Measurements from ENCODE around the gene IGF2.
A peak's percentile ranks its signal among the peaks of the same experiment; 100 is the strongest.

Gene IGF2

GRCh38 chr11:2154195-2154585 lies 15.0 kb upstream of the IGF2 start:
- no peak for DNase-seq (ENCODE audit: extremely low read depth in 1 of 2, low read depth in 1 of 2)

GRCh38 chr11:2153581-2154194 lies 14.5 kb upstream of the IGF2 start:
- DNase-seq (ENCODE audit: extremely low read depth in 1 of 2, low read depth in 1 of 2), result no peak

GRCh38 chr11:2151500-2152257 lies 12.5 kb upstream of the IGF2 start:
- peak; percentile 56 to 58 for DNase-seq (ENCODE audit: extremely low read depth in 1 of 2, low read depth in 1 of 2)

- no peak for DNase-seq (ENCODE audit: extremely low read depth in 1 of 2, low read depth in 1 of 2)
Measured at GRCh38 chr11:2149864-2150847, 11.0 kb upstream of the IGF2 start.

- DNase-seq (ENCODE audit: extremely low read depth in 1 of 2, low read depth in 1 of 2), result no peak
Measured at GRCh38 chr11:2149460-2149859, 10.3 kb upstream of the IGF2 start.

- no peak for DNase-seq (ENCODE audit: extremely low read depth in 1 of 2, low read depth in 1 of 2)
Measured at GRCh38 chr11:2148595-2148994, 9.4 kb upstream of the IGF2 start.

GRCh38 chr11:2147391-2147790 lies 8.2 kb upstream of the IGF2 start:
- DNase-seq (ENCODE audit: extremely low read depth in 1 of 2, low read depth in 1 of 2), result no peak

- DNase-seq (ENCODE audit: extremely low read depth in 1 of 2, low read depth in 1 of 2), result no peak
Measured at GRCh38 chr11:2146051-2146450, 6.9 kb upstream of the IGF2 start.

GRCh38 chr11:2144544-2145248 lies 5.5 kb upstream of the IGF2 start:
- DNase-seq (ENCODE audit: extremely low read depth in 1 of 2, low read depth in 1 of 2), result no peak

- no peak for DNase-seq (ENCODE audit: extremely low read depth in 1 of 2, low read depth in 1 of 2)
Measured at GRCh38 chr11:2143799-2144543, 4.8 kb upstream of the IGF2 start.

GRCh38 chr11:2143477-2143798 lies 4.2 kb upstream of the IGF2 start:
- no peak for DNase-seq (ENCODE audit: extremely low read depth in 1 of 2, low read depth in 1 of 2)

- DNase-seq (ENCODE audit: extremely low read depth in 1 of 2, low read depth in 1 of 2), result no peak
Measured at GRCh38 chr11:2142762-2143202, 3.6 kb upstream of the IGF2 start.

GRCh38 chr11:2142300-2142759 lies 3.1 kb upstream of the IGF2 start:
- no peak for DNase-seq (ENCODE audit: extremely low read depth in 1 of 2, low read depth in 1 of 2)

GRCh38 chr11:2140411-2141400 lies 1.5 kb upstream of the IGF2 start:
- DNase-seq (ENCODE audit: extremely low read depth in 1 of 2, low read depth in 1 of 2), result no peak

- no peak for DNase-seq (ENCODE audit: extremely low read depth in 1 of 2, low read depth in 1 of 2)
Measured at GRCh38 chr11:2139621-2140337, 590 bp upstream of the IGF2 start.

- DNase-seq (ENCODE audit: extremely low read depth in 1 of 2, low read depth in 1 of 2), result no peak
Measured at GRCh38 chr11:2138431-2139122, 612 bp downstream of the IGF2 start.

GRCh38 chr11:2138068-2138430 lies 1.1 kb downstream of the IGF2 start:
- DNase-seq (ENCODE audit: extremely low read depth in 1 of 2, low read depth in 1 of 2), result no peak
